Neural progenitor cell (in vitro differentiated cells): Measurements from ENCODE around the gene PTOV1. TPM values are rescaled to one million over a fixed set of nuclear protein-coding genes. Genes with fewer than 3 reads are reported as not detected.

Experiments
- DNase-seq: peaks from one replicate; pipeline ENCODE4 v3.0.0-alpha.2; 2016; ENCODE audit warnings: low spot score
- H2AFZ ChIP-seq: fragments of 200-600 bp; sonication (generic); replicated peaks from 2 replicates; pipeline ENCODE4 v1.6.1; 2016; ENCODE audit warnings: antibody characterized with exemption
- H3F3A ChIP-seq: fragments of 200-600 bp; sonication (generic); 2 replicates; pipeline ENCODE4 v1.6.1; 2016; ENCODE audit warnings: antibody characterized with exemption, low read depth
- H3K27ac ChIP-seq: fragments of 200-600 bp; sonication (generic); 2 replicates; pipeline ENCODE4 v1.5.1; 2016; ENCODE audit warnings: mild to moderate bottlenecking
- H3K27me3 ChIP-seq: fragments of 200-600 bp; sonication (generic); 2 replicates; pipeline ENCODE4 v1.6.1; 2016; ENCODE audit warnings: mild to moderate bottlenecking, moderate library complexity
- H3K36me3 ChIP-seq: fragments of 200-600 bp; sonication (generic); 2 replicates; pipeline ENCODE4 v1.5.1; 2016
- H3K4me1 ChIP-seq: fragments of 200-600 bp; sonication (generic); 2 replicates; pipeline ENCODE4 v1.6.1; 2016; ENCODE audit warnings: mixed run types
- H3K4me2 ChIP-seq: fragments of 200-600 bp; sonication (generic); 2 replicates; pipeline ENCODE4 v1.6.1; 2016
- H3K4me3 ChIP-seq: fragments of 200-600 bp; sonication (generic); 2 replicates; pipeline ENCODE4 v1.5.1; 2016
- H3K79me2 ChIP-seq: fragments of 200-600 bp; sonication (generic); 2 replicates; pipeline ENCODE4 v1.6.1; 2016; ENCODE audit warnings: low read depth
- H3K9ac ChIP-seq: fragments of 200-600 bp; sonication (generic); 2 replicates; pipeline ENCODE4 v1.6.1; 2016
- H3K9me3 ChIP-seq: fragments of 200-600 bp; sonication (generic); 2 replicates; pipeline ENCODE4 v1.5.1; 2016; ENCODE audit warnings: low read depth
- H4K20me1 ChIP-seq: fragments of 200-600 bp; sonication (generic); 2 replicates; pipeline ENCODE4 v1.6.1; 2016; ENCODE audit warnings: low read depth
- H3K27ac Mint-ChIP-seq: 3 replicates; pipeline ENCODE4 v1.8.0; 2021; ENCODE audit warnings: mixed read lengths
- H3K27me3 Mint-ChIP-seq: 2 replicates; pipeline ENCODE4 v1.8.0; 2022; ENCODE audit warnings: low read depth, mild to moderate bottlenecking, inconsistent platforms, moderate library complexity, mixed read lengths; ENCODE audit not compliant: insufficient read depth
- H3K36me3 Mint-ChIP-seq: 3 replicates; pipeline ENCODE4 v1.8.0; 2021; ENCODE audit warnings: mixed read lengths
- H3K4me1 Mint-ChIP-seq: 3 replicates; pipeline ENCODE4 v1.8.0; 2021; ENCODE audit warnings: mixed read lengths
- H3K4me3 Mint-ChIP-seq: 3 replicates; pipeline ENCODE4 v1.8.0; 2021; ENCODE audit warnings: mild to moderate bottlenecking, moderate library complexity, mixed read lengths
- H3K9me3 Mint-ChIP-seq: 3 replicates; pipeline ENCODE4 v1.8.0; 2020; ENCODE audit warnings: mixed read lengths
- CTCF ChIP-seq: fragments of 200-600 bp; sonication (generic); IDR thresholded peaks from 2 replicates; pipeline ENCODE4 v1.5.1; 2017; ENCODE audit warnings: antibody characterized with exemption, mild to moderate bottlenecking
- EZH2 ChIP-seq: fragments of 200-600 bp; sonication (generic); IDR thresholded peaks from 2 replicates; pipeline ENCODE4 v1.6.1; 2017; ENCODE audit warnings: antibody characterized with exemption, mild to moderate bottlenecking, moderate library complexity
- EZH2phosphoT487 ChIP-seq: fragments of 200-600 bp; sonication (generic); IDR thresholded peaks from 2 replicates; pipeline ENCODE4 v1.6.1; 2017; ENCODE audit warnings: antibody characterized with exemption
- total RNA-seq: library from RNA; depleted of rRNA; stranded (reverse); fragments of >200 nt; gene quantifications from 2 replicates; pipeline ENCODE4 v1.2.3, GENCODE V29; 2015; ENCODE audit warnings: low replicate concordance

The PTOV1 gene
- total RNA-seq, 1 donor from 2014 or later = 63.5 TPM

DNA sequence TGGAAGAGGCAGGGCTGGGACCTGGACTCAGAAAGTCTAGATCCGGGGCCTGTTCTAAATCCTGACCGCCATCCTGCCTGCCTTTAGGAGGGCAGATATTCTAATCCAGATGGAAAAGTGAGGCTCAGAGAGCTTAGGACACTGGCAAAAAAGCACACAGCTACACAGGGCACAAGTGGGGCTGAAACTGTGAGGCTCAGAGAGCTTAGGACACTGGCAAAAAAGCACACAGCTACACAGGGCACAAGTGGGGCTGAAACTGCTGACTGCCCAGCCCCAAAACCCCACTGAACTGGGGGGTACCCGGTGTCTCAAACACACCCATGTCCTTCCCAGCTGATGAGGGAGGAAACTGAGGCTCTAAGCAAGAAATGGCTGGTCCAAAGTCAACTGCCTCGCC, 24.2 kb downstream of the PTOV1 start:
- DNase-seq = no peak
- no peaks in the 10 kb centered on the region for H3K9me3 ChIP-seq
- Mint-ChIP-seq H3K36me3 (peaks cover 5% of the 10 kb centered on the region), H3K4me1 (peaks cover 30% of the 10 kb centered on the region), H3K27ac (peak overlapping the region; percentile 50), H3K4me3 (no peak overlapping the region), H3K27me3 (peaks cover 2% of the 10 kb centered on the region), H3K9me3 (no peaks in the 10 kb centered on the region)
- peak overlapping the region; percentile 83 for H3K4me2 ChIP-seq
- H3F3A ChIP-seq = peaks cover 13% of the 10 kb centered on the region
- peak overlapping the region; percentile 78 for H3K9ac ChIP-seq
- peaks cover 15% of the 10 kb centered on the region for H4K20me1 ChIP-seq
- H3K4me1 ChIP-seq = peaks cover 15% of the 10 kb centered on the region
- no peak for TF ChIP-seq CTCF
- TF ChIP-seq EZH2 = no peak
- no peak for TF ChIP-seq EZH2phosphoT487
- peak overlapping the region; percentile 88 for H3K4me3 ChIP-seq
- H3K27ac ChIP-seq = no peak overlapping the region
- peaks cover 36% of the 10 kb centered on the region for H3K79me2 ChIP-seq
- no peaks in the 10 kb centered on the region for H3K36me3 ChIP-seq
- no peaks in the 10 kb centered on the region for H3K27me3 ChIP-seq
- no peak overlapping the region for H2AFZ ChIP-seq

GRCh38 chr19:49875857-49876421, 25.0 kb downstream of the PTOV1 start:
- Mint-ChIP-seq H3K36me3 (peaks cover 5% of the 10 kb centered on the region), H3K27ac (peak overlapping the region; percentile 50), H3K9me3 (no peaks in the 10 kb centered on the region), H3K27me3 (peaks cover 2% of the 10 kb centered on the region), H3K4me3 (no peak overlapping the region), H3K4me1 (peaks cover 26% of the 10 kb centered on the region)
- Histone ChIP-seq H3K27me3 (no peaks in the 10 kb centered on the region), H3K9me3 (no peaks in the 10 kb centered on the region), H3K4me1 (peaks cover 10% of the 10 kb centered on the region), H3K4me2 (peak overlapping the region; percentile 83), H3K79me2 (peaks cover 30% of the 10 kb centered on the region), H4K20me1 (peaks cover 18% of the 10 kb centered on the region), H3K36me3 (no peaks in the 10 kb centered on the region), H2AFZ (no peak overlapping the region), H3F3A (peaks cover 6% of the 10 kb centered on the region), H3K4me3 (peak overlapping the region; percentile 88), H3K9ac (peak overlapping the region; percentile 78), H3K27ac (peak overlapping the region; percentile 87)
- no peak for TF ChIP-seq EZH2phosphoT487
- TF ChIP-seq EZH2 = no peak
- TF ChIP-seq CTCF = no peak
- peak; percentile 83 for DNase-seq

- H3K9me3 ChIP-seq = no peaks in the 10 kb centered on the region
- H3K9ac ChIP-seq = peak overlapping the region; percentile 78
- TF ChIP-seq CTCF (no peak), EZH2 (no peak), EZH2phosphoT487 (no peak)
- H3K27ac ChIP-seq = peak overlapping the region; percentile 91
- H3K36me3 Mint-ChIP-seq = peaks cover 8% of the 10 kb centered on the region
- no peak overlapping the region for H3K27ac Mint-ChIP-seq
- H3K27me3 ChIP-seq = no peaks in the 10 kb centered on the region
- DNase-seq = peak; percentile 99
- peaks cover 2% of the 10 kb centered on the region for H3K27me3 Mint-ChIP-seq
- no peaks in the 10 kb centered on the region for H3K36me3 ChIP-seq
- no peaks in the 10 kb centered on the region for H3K9me3 Mint-ChIP-seq
- H3F3A ChIP-seq = peaks cover 6% of the 10 kb centered on the region
- peaks cover 30% of the 10 kb centered on the region for H3K79me2 ChIP-seq
- H3K4me3 Mint-ChIP-seq = no peak overlapping the region
- peaks cover 18% of the 10 kb centered on the region for H4K20me1 ChIP-seq
- peak overlapping the region; percentile 83 for H3K4me2 ChIP-seq
- H3K4me3 ChIP-seq = peak overlapping the region; percentile 88
- peaks cover 10% of the 10 kb centered on the region for H3K4me1 ChIP-seq
- H3K4me1 Mint-ChIP-seq = peaks cover 26% of the 10 kb centered on the region
- peak overlapping the region; percentile 83 for H2AFZ ChIP-seq
Observed at GRCh38 chr19:49876422-49877019, 25.6 kb downstream of the PTOV1 start.
